GM12865 (cell line): ENCODE data around the gene TXNIP.
A peak's percentile ranks its signal among the peaks of the same experiment; 100 is the strongest.

Experiments
- DNase-seq: peaks from one replicate; pipeline ENCODE4 v3.0.0; 2010; ENCODE audit warnings: low read depth
- H3K4me3 ChIP-seq: 2 replicates; pipeline ENCODE4 v1.5.1; 2011; ENCODE audit warnings: mild to moderate bottlenecking, low read depth, low read length, control low read depth
- CTCF ChIP-seq: IDR thresholded peaks from 2 replicates; pipeline ENCODE4 v1.5.1; 2011; ENCODE audit warnings: low read length, control low read depth, low read depth, inconsistent platforms; ENCODE audit not compliant: insufficient read depth; ENCODE audit errors: missing control alignments

The TXNIP gene

GRCh38 chr1:145957443-145958319 lies 38.7 kb downstream of the TXNIP start, which contains the start of gene LIX1L:
Gene LIX1L (minus strand): TSS chr1:145958017. CDS start chr1:145957927, 90 bp downstream.
- TF ChIP-seq CTCF: no peak
- DNase-seq: peak; percentile 97
- H3K4me3 ChIP-seq: peak within 1 kb of the TSS; percentile 80

GRCh38 chr1:145956781-145957442 lies 39.5 kb downstream of the TXNIP start:
- TF ChIP-seq CTCF: no peak
- peak overlapping the region; percentile 80 for H3K4me3 ChIP-seq
- peak; percentile 48 for DNase-seq

GRCh38 chr1:145956361-145956760 lies 40.0 kb downstream of the TXNIP start:
- no peak for TF ChIP-seq CTCF
- peak overlapping the region; percentile 80 for H3K4me3 ChIP-seq
- DNase-seq: no peak

- DNase-seq: no peak
- TF ChIP-seq CTCF: no peak
- H3K4me3 ChIP-seq: no peak overlapping the region
Measured at GRCh38 chr1:145955436-145955835, 40.9 kb downstream of the TXNIP start.

- DNase-seq: no peak
- no peak for TF ChIP-seq CTCF
- no peak overlapping the region for H3K4me3 ChIP-seq
Measured at GRCh38 chr1:145953861-145954260, 42.5 kb downstream of the TXNIP start.

- no peak for DNase-seq
- no peak overlapping the region for H3K4me3 ChIP-seq
- TF ChIP-seq CTCF: no peak
Measured at GRCh38 chr1:145952903-145953302, 43.5 kb downstream of the TXNIP start.
